ENCODE measurements around the gene TNFAIP8L2.
A peak's percentile ranks its signal among the peaks of the same experiment; 100 is the strongest.
"Not testable (repeated sequence)": the region's sequence is repeated elsewhere in the genome, so short reads cannot be mapped to it uniquely, and the experiment has no call there.

The TNFAIP8L2 gene

GRCh38 chr1:151146072-151146411, 10.4 kb upstream of the TNFAIP8L2 start:
- no peak for DNase-seq (ENCODE audit: low read depth in 3 of 3)

GRCh38 chr1:151146412-151147131, 9.9 kb upstream of the TNFAIP8L2 start, which contains the start of gene SEMA6C:
Gene SEMA6C, minus strand, starts transcription at chr1:151146631. Its CDS starts 4,010 bp downstream, at chr1:151142621.
- DNase-seq (ENCODE audit: low read depth in 3 of 3): peak; percentile 71 to 88 (median 79)

DNA sequence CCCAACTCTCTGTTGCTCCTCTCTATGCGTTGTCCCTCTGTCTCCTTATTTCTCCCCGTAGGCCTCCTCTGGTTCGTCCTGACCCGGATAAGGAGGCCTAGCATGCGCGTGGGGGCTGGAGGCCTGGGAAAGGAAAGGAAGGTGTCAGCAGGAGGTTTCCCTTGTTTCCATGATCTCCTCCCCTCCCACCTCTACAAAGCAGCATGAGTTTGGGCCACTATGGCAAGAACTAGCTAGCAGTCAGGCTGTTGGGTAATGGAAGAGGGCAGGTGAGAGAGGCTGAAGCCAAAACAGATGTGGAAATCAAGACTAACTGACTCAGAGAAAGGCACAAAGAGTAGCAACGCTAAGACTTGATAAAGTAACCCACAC, 9.3 kb upstream of the TNFAIP8L2 start:
- no peak for DNase-seq (ENCODE audit: low read depth in 3 of 3)

DNA sequence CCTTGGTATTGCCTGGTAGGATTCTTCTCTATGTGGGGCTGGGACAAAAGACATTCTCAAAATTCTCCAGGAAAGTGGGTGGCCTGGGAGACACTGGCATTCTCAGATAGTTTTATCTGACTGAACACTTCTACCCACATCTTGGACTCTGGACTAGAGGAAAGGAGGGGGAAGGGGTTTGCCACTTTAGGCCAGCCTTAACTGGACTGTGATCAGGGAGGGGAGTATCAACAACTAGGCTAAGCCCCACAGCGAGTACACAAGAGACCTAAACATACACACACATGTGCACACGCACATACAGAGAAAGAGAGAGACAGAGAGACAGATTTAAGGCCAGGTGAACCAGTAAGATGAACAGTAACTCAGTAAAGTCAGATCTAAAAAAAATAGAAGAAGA, 8.8 kb upstream of the TNFAIP8L2 start:
- DNase-seq (ENCODE audit: low read depth in 3 of 3): no peak

DNA sequence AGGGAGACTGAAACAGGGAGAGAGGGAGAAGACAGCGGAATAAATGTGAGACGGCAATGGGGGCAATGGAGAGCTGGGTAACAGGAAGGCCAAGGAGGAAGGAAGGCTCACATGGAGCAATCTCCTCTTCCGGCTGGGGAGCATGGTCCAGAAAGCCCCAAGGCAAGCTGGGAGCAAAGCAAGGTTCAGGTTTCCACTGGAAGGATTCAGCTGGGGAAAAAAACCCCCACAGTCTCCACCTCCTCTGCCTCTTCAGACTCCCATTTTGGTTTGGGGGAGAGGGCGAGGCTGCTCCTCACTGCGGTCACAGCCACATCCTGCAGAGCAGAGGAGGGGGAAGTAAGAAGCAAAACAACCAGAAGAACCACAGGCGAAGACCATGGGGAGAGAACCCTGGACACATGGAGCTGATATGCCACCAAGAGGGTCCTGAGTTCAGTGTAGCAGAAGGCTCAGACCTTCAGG, 650 bp downstream of the TNFAIP8L2 start:
- peak in 2 of 3 donors; percentile 45 to 48 for DNase-seq (ENCODE audit: low read depth in 3 of 3)

DNA sequence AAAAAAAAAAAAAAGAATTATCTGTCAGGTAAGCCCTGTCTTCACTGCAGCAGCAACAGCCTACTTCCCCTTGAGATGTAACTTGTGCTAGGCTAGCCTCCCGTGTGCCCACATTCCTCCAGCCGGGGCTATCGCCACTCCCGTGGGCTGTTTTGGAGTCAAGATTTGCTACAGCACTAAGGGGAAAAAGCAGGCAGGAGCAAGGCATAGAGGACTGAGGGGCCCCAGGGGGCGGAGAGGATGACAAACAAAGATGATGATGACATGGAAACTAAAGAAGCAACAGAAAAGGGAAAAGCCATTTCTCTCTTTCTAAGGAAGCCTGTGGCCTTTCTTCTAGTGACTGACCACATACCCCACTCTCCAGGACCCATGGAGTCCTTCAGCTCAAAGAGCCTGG, 1.9 kb downstream of the TNFAIP8L2 start:
- peak in 2 of 3 donors; percentile 51 to 61 for DNase-seq (ENCODE audit: low read depth in 3 of 3)

- DNase-seq (ENCODE audit: low read depth in 3 of 3): no peak
These were observed 2.4 kb downstream of the TNFAIP8L2 start for GRCh38 chr1:151158751-151159251.

DNA sequence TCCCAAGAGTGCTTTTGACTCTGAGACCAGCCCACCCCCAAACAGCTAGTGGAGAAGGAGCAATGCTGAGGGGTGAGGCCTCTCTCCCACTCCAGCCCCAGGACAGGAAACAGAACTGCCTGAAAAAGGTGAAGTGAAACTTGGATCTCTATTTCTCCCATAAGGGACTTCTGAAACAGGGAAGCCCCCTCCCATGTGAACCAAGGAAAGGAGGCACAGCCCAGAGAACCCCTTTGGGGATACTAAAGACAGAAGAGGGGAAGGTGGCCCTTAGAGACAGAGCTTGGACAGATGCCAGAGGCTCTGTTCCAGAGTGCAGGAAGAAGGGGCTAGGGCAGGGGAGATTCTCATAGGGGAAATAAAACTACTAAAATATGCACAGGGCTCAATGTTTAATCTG, 2.9 kb downstream of the TNFAIP8L2 start:
- no peak for DNase-seq (ENCODE audit: low read depth in 3 of 3)

- no peak for DNase-seq (ENCODE audit: low read depth in 3 of 3)
These were observed 8.4 kb downstream of the TNFAIP8L2 start for GRCh38 chr1:151164732-151165280.

GRCh38 chr1:151165281-151165737, 8.9 kb downstream of the TNFAIP8L2 start:
- DNase-seq (ENCODE audit: low read depth in 3 of 3): peak in 1 of 3 donors; percentile 9

DNA sequence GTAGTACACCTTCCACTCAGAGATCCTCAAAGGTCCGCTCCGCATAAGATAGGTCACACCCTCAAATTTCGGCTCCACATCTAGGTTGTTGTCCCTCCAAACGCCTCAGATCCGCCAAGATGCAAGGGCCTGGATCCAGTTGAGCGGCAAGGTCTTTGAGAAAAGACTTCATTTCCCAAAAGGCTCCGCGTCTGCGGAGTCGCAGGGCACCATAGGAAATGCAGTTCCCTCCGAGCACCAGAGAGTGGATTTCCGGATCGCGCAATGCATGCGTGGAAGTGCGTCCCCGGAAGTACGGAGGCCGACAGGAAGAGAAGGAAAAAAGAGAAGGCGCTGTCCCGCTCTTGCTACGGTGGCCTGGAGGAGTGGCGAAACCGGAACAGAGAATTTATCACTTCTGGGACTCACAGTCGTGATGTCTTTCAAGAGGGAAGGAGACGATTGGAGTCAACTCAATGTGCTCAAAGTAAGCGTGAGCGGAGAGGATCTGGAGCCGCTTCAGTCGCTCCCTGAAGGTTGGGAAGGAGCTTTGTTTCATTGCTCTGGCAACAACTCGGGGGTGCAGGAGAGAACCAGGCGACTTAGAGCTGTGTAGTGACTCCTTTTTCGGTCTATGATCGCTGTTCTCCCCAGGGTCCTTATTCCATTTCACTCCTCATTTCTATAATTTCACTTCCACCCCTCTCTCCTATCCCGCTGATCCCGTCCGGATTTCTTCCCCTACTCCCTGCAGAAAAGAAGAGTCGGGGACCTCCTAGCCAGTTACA, 9.5 kb downstream of the TNFAIP8L2 start, which contains the start of the genes LYSMD1 and SCNM1:
LYSMD1 (minus strand) TSS at position 165 of the 767 bp plus-strand sequence. CDS start 644 bp downstream, outside the sequence.
SCNM1 (plus strand) TSS at position 407 of the 767 bp plus-strand sequence; CDS start at position 416, 9 bp downstream.
- peak; percentile 91 to 95 (median 93) for DNase-seq (ENCODE audit: low read depth in 3 of 3)

DNA sequence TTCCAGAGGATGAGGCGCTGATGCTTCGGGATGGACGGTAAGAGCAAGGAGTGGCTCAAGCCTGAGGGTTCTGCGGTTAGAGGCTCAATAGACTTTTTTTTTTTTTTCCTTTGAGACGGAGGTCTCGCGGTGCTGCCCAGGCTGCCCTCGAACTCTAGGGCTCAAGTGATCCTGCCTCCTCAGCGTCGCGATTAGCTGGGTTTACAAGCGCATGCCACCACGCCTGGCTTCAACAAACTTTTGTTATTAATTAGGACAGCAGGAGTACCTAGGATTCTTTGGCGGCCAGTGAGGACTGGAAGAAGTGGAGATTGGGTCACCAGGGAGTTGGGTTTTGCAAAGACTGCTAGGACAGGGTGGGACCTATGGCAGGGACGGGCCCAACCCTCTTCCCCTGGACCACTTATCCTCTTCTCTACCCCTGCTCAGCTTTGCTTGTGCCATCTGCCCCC, 10.1 kb downstream of the TNFAIP8L2 start:
- DNase-seq (ENCODE audit: low read depth in 3 of 3): no peak

DNA sequence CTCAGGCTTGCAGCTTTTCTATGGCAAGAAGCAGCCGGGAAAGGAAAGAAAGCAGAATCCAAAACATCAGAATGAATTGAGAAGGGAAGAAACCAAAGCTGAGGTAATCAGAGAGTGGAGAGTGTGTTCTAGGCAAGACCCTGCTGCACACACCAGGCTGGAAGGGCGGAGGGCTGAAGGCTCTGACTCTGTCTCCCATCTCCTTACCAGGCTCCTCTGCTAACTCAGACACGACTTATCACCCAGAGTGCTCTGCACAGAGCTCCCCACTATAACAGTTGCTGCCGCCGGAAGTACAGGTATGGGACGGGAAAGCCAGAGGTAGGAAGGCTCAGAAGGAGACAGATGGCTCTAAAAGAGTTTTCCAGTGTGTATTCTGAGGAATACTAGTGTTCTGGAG, 10.7 kb downstream of the TNFAIP8L2 start:
- no peak for DNase-seq (ENCODE audit: low read depth in 3 of 3)

DNA sequence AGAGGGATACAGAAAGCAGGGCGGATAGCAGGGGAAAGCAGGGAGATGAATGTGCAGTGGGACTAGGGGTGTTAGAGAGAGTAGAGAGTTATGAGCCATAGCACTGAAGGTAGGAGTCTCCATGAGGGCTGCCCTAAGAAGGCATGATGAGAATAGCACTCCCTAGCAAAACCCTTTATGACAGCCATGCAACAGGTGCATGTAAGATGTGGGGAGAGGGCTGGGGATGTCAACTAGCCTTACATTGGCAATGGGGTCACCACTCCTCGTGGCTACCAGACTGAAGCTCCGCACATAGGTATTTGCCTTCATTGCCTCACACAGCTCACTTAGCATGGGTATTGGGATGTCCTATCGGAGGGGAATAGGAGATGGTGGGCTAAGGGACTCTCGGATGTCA, 14.7 kb downstream of the TNFAIP8L2 start:
- no peak for DNase-seq (ENCODE audit: low read depth in 3 of 3)

GRCh38 chr1:151175041-151175741, 18.7 kb downstream of the TNFAIP8L2 start:
- no peak for DNase-seq (ENCODE audit: low read depth in 3 of 3)

DNA sequence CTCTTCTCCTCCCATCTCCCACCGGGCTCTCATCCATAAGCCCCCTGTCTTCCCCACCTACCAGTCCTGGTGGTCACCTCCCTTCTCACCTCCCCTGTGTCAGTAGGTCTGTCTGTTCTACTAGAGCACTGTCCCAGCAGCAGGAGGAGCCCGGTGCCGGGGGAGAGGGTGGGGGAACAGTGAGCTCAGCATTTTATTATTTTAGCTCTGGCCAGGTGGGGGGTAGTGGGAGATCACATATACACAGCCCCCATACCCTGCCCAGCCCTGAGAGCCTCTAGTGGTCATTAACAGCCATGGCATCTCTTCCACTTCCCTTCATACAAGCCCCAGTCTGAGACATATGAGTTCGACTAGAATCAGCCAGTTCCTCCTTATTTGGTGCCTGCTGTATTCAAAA, 19.4 kb downstream of the TNFAIP8L2 start, which contains the start of gene TMOD4:
TMOD4 (minus strand) TSS at position 119 of the 400 bp plus-strand sequence. CDS start 1,106 bp downstream, outside the sequence.
- no peak for DNase-seq (ENCODE audit: low read depth in 3 of 3)

DNA sequence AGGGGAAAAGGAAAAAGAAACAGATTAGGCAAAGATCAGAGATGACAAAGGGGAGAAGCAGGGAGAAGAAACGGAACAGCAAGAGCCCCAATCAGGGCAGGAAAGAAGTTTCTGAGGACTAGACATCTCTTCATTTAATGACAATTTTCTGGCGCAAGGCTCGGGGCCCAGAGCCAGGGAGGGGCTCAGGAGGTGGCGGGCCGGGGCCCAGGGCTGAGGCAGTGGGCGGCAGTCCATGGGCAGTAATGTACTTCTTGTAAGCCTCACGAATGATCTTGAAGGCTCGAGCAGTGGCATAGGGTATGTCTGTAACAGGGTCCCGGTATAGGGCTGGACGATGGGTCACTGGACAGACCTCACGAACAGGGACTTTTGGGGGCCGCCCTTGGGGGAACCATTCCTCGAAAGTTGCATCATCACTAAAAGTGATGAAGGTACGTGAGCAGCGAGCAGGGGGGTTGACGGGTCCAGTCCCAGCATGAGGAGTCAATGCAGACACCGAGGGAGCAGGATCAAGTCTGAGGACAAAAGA, 20.1 kb downstream of the TNFAIP8L2 start:
- no peak for DNase-seq (ENCODE audit: low read depth in 3 of 3)

DNA sequence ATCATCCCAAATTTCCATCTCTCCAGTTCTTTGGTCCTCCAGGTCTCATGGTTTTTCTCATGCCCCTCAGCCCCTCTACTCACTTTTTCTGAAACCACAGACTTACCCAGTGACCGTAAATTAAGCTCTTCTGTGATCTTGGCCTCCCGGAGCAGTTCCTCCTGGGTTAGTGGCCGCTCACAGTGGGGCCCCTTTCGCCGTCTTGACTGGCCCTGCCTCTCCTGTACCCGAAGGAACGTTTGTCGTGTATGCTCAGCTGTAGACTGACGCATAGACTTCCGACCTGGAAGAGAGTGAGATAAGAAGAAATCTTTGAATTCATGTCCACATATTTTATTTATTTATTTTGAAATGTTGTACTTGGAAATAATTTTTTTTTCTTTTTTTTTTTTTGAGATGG, 27.8 kb downstream of the TNFAIP8L2 start:
- no peak for DNase-seq (ENCODE audit: low read depth in 3 of 3)

DNA sequence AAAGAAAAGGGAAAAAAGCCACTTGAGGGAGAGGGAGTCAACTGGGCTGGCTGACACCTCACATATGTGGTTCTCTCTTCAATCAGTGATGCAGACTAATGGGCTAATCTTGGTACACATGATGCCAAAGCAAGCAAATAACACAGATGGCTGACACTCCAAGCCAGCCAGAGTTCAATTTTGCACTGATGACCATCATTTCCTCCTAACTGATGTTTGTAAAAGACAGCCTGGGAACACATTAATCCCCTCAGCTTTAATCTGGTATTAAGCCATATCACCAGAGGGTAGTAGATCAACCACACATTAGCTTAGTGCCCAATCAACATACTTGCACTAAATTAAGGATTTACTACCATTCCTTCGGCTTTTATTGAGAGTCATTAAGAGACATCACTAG, 30.8 kb downstream of the TNFAIP8L2 start:
- no peak for DNase-seq (ENCODE audit: low read depth in 3 of 3)

DNA sequence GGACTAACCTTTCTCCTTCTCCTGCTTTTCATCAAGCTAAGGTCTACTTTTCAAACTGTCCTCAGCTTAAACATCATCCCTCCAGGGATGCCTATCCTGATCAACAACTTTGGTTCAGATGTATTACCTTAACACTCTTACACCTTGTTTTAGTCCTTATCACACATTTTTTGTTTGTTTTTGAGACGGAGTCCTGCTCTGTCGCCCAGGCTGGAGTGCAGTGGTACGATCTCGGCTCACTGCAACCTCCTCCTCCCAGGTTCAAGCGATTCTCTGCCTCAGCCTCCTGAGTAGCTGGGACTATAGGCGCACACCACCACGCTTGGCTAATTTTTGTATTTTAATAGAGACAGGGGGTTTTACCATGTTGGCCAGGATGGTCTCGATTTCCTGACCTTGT, 32.2 kb downstream of the TNFAIP8L2 start:
- not testable (repeated sequence) for DNase-seq (ENCODE audit: low read depth in 3 of 3)
